Pancreas (tissue), 10 donors: ENCODE data around the gene ST8SIA1. TPM values are rescaled to one million over a fixed set of nuclear protein-coding genes. Genes with fewer than 3 reads are reported as not detected.

Experiments used
- ATAC-seq, 4 donors: fragments of 200-7000 bp; cut with Tn5 transposase; one replicate each; pipeline versions ENCODE4 v1.8.0 to v1.9.1; 2020; ENCODE audit warnings: mild to moderate bottlenecking in 4 of 4, moderate library complexity in 4 of 4
- DNase-seq, 6 donors: peaks; one replicate each; pipeline ENCODE4 v3.0.0-alpha.2; 2020
- FAIRE-seq: peaks from 2 replicates; lab custom pipeline; 2012; peaks lifted over from hg19 to GRCh38; lab: Jason Lieb, UNC
- H3K27ac ChIP-seq, 4 donors: fragments of 200-600 bp; sonication (generic); 1 replicate in 3 of 4; 2 replicates in 1 of 4; pipeline versions ENCODE4 v1.5.0 to v1.8.0; 2020
- H3K27me3 ChIP-seq, 4 donors: fragments of 200-600 bp; one replicate each; pipeline ENCODE4 v1.8.0; 2021
- H3K36me3 ChIP-seq, 3 donors: fragments of 200-600 bp; sonication (generic) in 1 of 3; one replicate each; pipeline versions ENCODE4 v1.5.0 to v1.8.0; 2020 to 2021
- H3K4me1 ChIP-seq, 3 donors: fragments of 200-600 bp; one replicate each; pipeline ENCODE4 v1.8.0; 2021
- H3K4me3 ChIP-seq, 4 donors: fragments of 200-600 bp; sonication (generic) in 2 of 4; one replicate each; pipeline versions ENCODE4 v1.5.0 to v1.8.0; 2020 to 2021
- H3K9me3 ChIP-seq, 4 donors: fragments of 200-600 bp; one replicate each; pipeline ENCODE4 v1.8.0; 2021
- CTCF ChIP-seq, 4 donors: fragments of 200-600 bp; sonication (generic) in 3 of 4; IDR thresholded peaks; one replicate each; pipeline versions ENCODE4 v1.5.0 to v1.8.0; 2021; ENCODE audit warnings: antibody characterized with exemption in 4 of 4
- WGBS, 2 donors: extraction: QIAGEN DNeasy Blood & Tissue Kit; methylation state at CpG; one replicate each; pipeline ENCODE4 v1.1.7; 2013; 5-methylcytosine and 5-hydroxymethylcytosine counted together
- intact Hi-C, 3 donors: fragments of 100-400 bp; cut with DNase I; formaldehyde crosslinking; loops; one replicate each; pipeline versions ENCODE4 v1.11.1 to v1.14.2; 2022
- polyA plus RNA-seq, 2 donors: library from polyadenylated mRNA; stranded (reverse); fragments of 200-250 nt; gene quantifications; one replicate each; pipeline ENCODE4 v1.2.3, GENCODE V29; 2013
- total RNA-seq, 6 donors: library from RNA; stranded (reverse); fragmentation: NEBNext Ultra II Directional in 4 of 6; extraction: Animal tissue kit (Norgen Biotek cat#: 25700) in 4 of 6; gene quantifications; one replicate each; pipeline versions ENCODE4 v1.2.1 to v1.2.4, GENCODE V29; 2021 to 2023
- donor health status: healthy with polysubstance abuse.
- donor health status: DM: no; HTN: no; CAD: no; lungs with moderate emphysema.
- donor health status: DM: no; HTN: no; CAD: no.
- donor health status: control.
- donor health status: control.
- donor health status: Bipolar disorder and iron deficiency.
- donor health status: DM: yes; HTN: yes; CAD: no.
- donor health status: DM: no; HTN: no; CAD: no.
- donor health status: DM: no; HTN: no; CAD: no.
- donor health status: DM: yes; HTN: yes; CAD: no.

ST8SIA1 gene
- total and polyA plus RNA-seq, 8 donors, result 0.38 to 1.5 (median 0.88) TPM; not detected in 2

DNA sequence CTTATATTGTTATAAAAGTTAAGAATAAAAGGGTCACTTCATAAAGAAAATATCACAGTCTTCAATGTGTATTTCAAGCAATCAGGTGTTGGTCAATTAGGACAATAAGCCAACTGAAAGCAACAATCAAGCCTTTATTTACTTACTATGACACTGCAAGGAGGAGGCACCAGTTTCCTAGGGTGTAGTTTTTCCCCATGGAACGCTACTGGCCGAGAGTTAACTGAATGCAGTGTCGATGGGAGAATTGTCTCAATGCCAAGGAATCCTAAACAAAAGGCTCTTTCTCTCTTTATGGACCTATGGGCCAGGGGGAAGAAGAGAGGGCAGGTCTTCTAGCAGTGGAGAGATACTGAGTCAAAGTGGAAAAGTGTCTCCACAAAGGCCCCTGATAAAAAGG is 146.1 kb downstream of the ST8SIA1 start:
- Histone ChIP-seq H3K4me3 (no peak overlapping the region), H3K36me3 (no peaks in the 10 kb centered on the region), H3K27me3 (no peaks in the 10 kb centered on the region), H3K27ac (no peak overlapping the region), H3K4me1 (no peaks in the 10 kb centered on the region), H3K9me3 (no peaks in the 10 kb centered on the region)
- whole genome bisulfite sequencing, 2 donors, result 51 to 58% methylated on average over 3 of the region's 3 CpGs
- no peak for TF ChIP-seq CTCF (IDR thresholded peaks at IDR 0.05)
- DNase-seq (no peak), FAIRE-seq (no peak), ATAC-seq (no peak)
- intact Hi-C loops, result no loop called here

GRCh38 chr12:22180705-22181104 is 153.8 kb downstream of the ST8SIA1 start:
- 20 to 27% methylated on average over 1 of the region's 1 CpG for WGBS, 2 donors
- intact Hi-C loops, result no loop called here
- H3K27me3 ChIP-seq, result no peaks in the 10 kb centered on the region
- H3K4me1 ChIP-seq, result no peaks in the 10 kb centered on the region
- no peak overlapping the region for H3K27ac ChIP-seq
- no peak for TF ChIP-seq CTCF (IDR thresholded peaks at IDR 0.05)
- no peak for ATAC-seq
- H3K36me3 ChIP-seq, result no peaks in the 10 kb centered on the region
- H3K9me3 ChIP-seq, result no peaks in the 10 kb centered on the region
- DNase-seq, result no peak
- no peak for FAIRE-seq
- no peak overlapping the region for H3K4me3 ChIP-seq

- intact Hi-C loops, result no loop called here
- Histone ChIP-seq H3K27ac (no peak overlapping the region), H3K4me1 (no peaks in the 10 kb centered on the region), H3K36me3 (no peaks in the 10 kb centered on the region), H3K9me3 (no peaks in the 10 kb centered on the region), H3K4me3 (no peak overlapping the region), H3K27me3 (no peaks in the 10 kb centered on the region)
- DNase-seq, result no peak
- no peak for TF ChIP-seq CTCF (IDR thresholded peaks at IDR 0.05)
- ATAC-seq, result no peak
- no peak for FAIRE-seq
These were observed 161.3 kb downstream of the ST8SIA1 start for GRCh38 chr12:22173177-22173576.

DNA sequence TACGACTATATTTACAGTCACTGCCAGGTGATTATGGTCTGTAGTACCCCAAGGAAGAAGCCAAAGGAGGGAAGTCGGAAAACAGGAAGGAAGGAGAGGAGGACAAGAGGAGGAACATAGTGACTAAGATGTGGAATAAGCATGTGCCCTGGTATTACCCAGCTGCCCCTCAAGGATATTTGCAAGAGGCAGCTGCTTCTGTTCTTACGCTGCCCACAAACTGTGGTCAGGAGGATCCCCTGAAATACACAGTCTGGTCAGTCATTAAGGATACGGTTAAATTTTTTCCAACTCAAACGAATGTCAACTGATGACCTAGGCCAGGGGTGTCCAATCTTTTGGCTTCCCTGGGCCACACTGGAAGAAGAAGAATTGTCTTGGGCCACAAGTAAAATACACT is 162.0 kb downstream of the ST8SIA1 start:
- intact Hi-C loops, result no loop called here
- DNase-seq (no peak), ATAC-seq (no peak), FAIRE-seq (no peak)
- TF ChIP-seq CTCF (IDR thresholded peaks at IDR 0.05), result no peak
- Histone ChIP-seq H3K36me3 (no peaks in the 10 kb centered on the region), H3K4me3 (no peak overlapping the region), H3K9me3 (no peaks in the 10 kb centered on the region), H3K4me1 (no peaks in the 10 kb centered on the region), H3K27ac (no peak overlapping the region), H3K27me3 (no peaks in the 10 kb centered on the region)
- 57 to 72% methylated on average over 5 of the region's 5 CpGs for WGBS, 2 donors

DNA sequence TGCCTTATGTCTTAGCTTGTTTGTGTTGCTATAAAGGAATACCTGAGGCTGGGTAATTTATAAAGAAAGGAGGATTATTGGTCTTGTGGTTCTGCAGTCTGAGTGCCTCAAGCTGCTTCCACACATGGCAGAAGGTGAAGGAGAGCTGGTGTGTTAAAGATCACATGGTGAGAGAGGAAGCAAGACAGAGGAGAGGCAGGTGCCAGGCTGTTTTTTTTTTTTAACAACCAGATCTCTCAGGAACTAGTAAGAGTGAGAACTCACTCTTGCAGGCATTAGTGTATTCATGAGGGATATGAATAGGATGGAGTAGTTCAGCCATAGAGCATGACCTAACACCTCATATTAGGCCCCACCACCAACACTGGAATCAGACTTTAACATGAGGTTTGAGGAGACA is 165.1 kb downstream of the ST8SIA1 start:
- no peaks in the 10 kb centered on the region for H3K4me1 ChIP-seq
- ATAC-seq (no peak), FAIRE-seq (no peak)

More for the DNA sequence above, 165.1 kb downstream of the ST8SIA1 start:
- DNase-seq, result no peak
- Histone ChIP-seq H3K9me3 (no peaks in the 10 kb centered on the region), H3K36me3 (no peaks in the 10 kb centered on the region), H3K4me3 (no peak overlapping the region), H3K27ac (no peak overlapping the region), H3K27me3 (no peaks in the 10 kb centered on the region)
- TF ChIP-seq CTCF (IDR thresholded peaks at IDR 0.05), result no peak
- intact Hi-C loops, result no loop called here
